HepG2 (cell line): ENCODE results near the gene DPYD. TPM values are rescaled to one million over a fixed set of nuclear protein-coding genes. Genes with fewer than 3 reads are reported as not detected.

Experiments used
- ATAC-seq: fragments of 200-7000 bp; cut with Tn5 transposase; 3 replicates; pipeline ENCODE4 v1.9.1; 2020; ENCODE audit warnings: mild to moderate bottlenecking, moderate library complexity
- BruUV-seq: library from RNA; stranded (reverse); fragments of 400-500 nt; replicated peaks from 2 replicates; lab custom pipeline; 2021; lab: Mats Ljungman, UMichigan
- CTCF ChIA-PET: fragments of 300-600 bp; formaldehyde crosslinking; extraction: SDS; loops from one replicate; lab custom pipeline; 2021; ENCODE audit warnings: low total read pairs, inconsistent platforms, low intra/inter-chr PET ratio; lab: Yijun Ruan, JAX
- POLR2A ChIA-PET: fragments of 350-600 bp; sonication (Branson Sonifier 250); formaldehyde crosslinking; loops from one replicate; lab custom pipeline; 2020; ENCODE audit warnings: antibody characterized with exemption, inconsistent platforms; lab: Yijun Ruan, JAX
- DNase-seq: peaks from one replicate; pipeline ENCODE4 v3.0.0-alpha.2; 2015; ENCODE audit warnings: low spot score
- FAIRE-seq: peaks from 3 replicates; lab custom pipeline; 2011; peaks lifted over from hg19 to GRCh38; lab: Jason Lieb, UNC
- H2AFZ ChIP-seq: one replicate; pipeline ENCODE4 v1.6.1; 2011; ENCODE audit warnings: low read length, inconsistent platforms
- H3K27ac ChIP-seq: fragments of 300-600 bp; 3 replicates; pipeline ENCODE4 v1.8.0; 2011; ENCODE audit warnings: mixed run types, mild to moderate bottlenecking, mixed read lengths, low read length, inconsistent platforms; ENCODE audit not compliant: insufficient read depth; ENCODE audit errors: extremely low read length
- H3K27me3 ChIP-seq, 2 experiments: fragments of 200-600 bp in 1 of 2; 2 replicates in 1 of 2; 3 replicates in 1 of 2; pipeline versions ENCODE4 v1.6.0 to v1.8.0; 2011; ENCODE audit warnings: low read length in 2 of 2, mild to moderate bottlenecking in 2 of 2, moderate library complexity in 2 of 2, inconsistent platforms in 1 of 2; ENCODE audit not compliant: insufficient read depth in 2 of 2, control insufficient read depth in 1 of 2
- H3K36me3 ChIP-seq, 2 experiments: fragments of 200-600 bp in 1 of 2; replicated peaks in 1 of 2; 2 replicates in 1 of 2; 3 replicates in 1 of 2; pipeline versions ENCODE4 v1.5.1 to v1.8.0; 2011; ENCODE audit warnings: low read length in 2 of 2, inconsistent platforms in 1 of 2; ENCODE audit not compliant: insufficient read depth in 2 of 2, control insufficient read depth in 1 of 2
- H3K4me1 ChIP-seq: 2 replicates; pipeline ENCODE4 v1.5.1; 2012; ENCODE audit warnings: low read length, inconsistent platforms; ENCODE audit not compliant: insufficient read depth
- H3K4me2 ChIP-seq: 2 replicates; pipeline ENCODE4 v1.6.0; 2011; ENCODE audit warnings: low read depth, low read length, inconsistent platforms
- H3K4me3 ChIP-seq, 3 experiments: fragments of 200-600 bp in 1 of 3; sonication (generic), shearing (Covaris generic) in 1 of 3; replicated peaks in 1 of 3; 2 replicates each; pipeline ENCODE4 v1.5.1; 2011 to 2016; ENCODE audit warnings: low read length in 3 of 3, inconsistent platforms in 2 of 3, low read depth in 2 of 3, mild to moderate bottlenecking in 2 of 3, control low read depth in 1 of 3, mixed read lengths in 1 of 3; ENCODE audit not compliant: insufficient read depth in 1 of 3
- H3K79me2 ChIP-seq: one replicate; pipeline ENCODE4 v1.6.1; 2011; ENCODE audit warnings: low read length, inconsistent platforms; ENCODE audit not compliant: insufficient read depth
- H3K9ac ChIP-seq: 2 replicates; pipeline ENCODE4 v1.6.0; 2011; ENCODE audit warnings: mild to moderate bottlenecking, low read depth, low read length, inconsistent platforms; ENCODE audit not compliant: insufficient read depth
- H3K9me3 ChIP-seq: 2 replicates; pipeline ENCODE4 v1.5.1; 2012; ENCODE audit warnings: mild to moderate bottlenecking, low read length
- H4K20me1 ChIP-seq: 2 replicates; pipeline ENCODE4 v1.6.0; 2011; ENCODE audit warnings: inconsistent platforms, mild to moderate bottlenecking, low read length, moderate library complexity; ENCODE audit not compliant: insufficient read depth
- CBFB ChIP-seq: sonication (generic); formaldehyde crosslinking; IDR thresholded peaks from 2 replicates; pipeline ENCODE4 v1.4.0; 2020; ENCODE audit warnings: missing genetic modification reagents
- CHD2 ChIP-seq: IDR thresholded peaks from 2 replicates; pipeline ENCODE4 v1.6.1; 2011; ENCODE audit warnings: low read depth, low read length, improper control_type of control experiment
- ELF1 ChIP-seq: sonication (generic); formaldehyde crosslinking; IDR thresholded peaks from 2 replicates; pipeline ENCODE4 v1.4.0; 2020; ENCODE audit warnings: missing genetic modification reagents
- HNRNPUL1 ChIP-seq: fragments of 200-400 bp; formaldehyde crosslinking; IDR thresholded peaks from 2 replicates; pipeline ENCODE4 v1.6.1; 2017; ENCODE audit warnings: low read depth, mild to moderate bottlenecking, low read length, moderate library complexity
- MYC ChIP-seq: sonication (generic); formaldehyde crosslinking; IDR thresholded peaks from 2 replicates; pipeline ENCODE4 v1.9.0; 2021; ENCODE audit warnings: missing genetic modification reagents, borderline replicate concordance
- PCBP2 ChIP-seq: fragments of 200-400 bp; formaldehyde crosslinking; optimal IDR thresholded peaks from 2 replicates; pipeline ENCODE3; 2018; ENCODE audit warnings: low read length, low read depth; ENCODE audit not compliant: poor library complexity, severe bottlenecking
- SMAD3 ChIP-seq: sonication (generic); formaldehyde crosslinking; IDR thresholded peaks from 2 replicates; pipeline ENCODE4 v1.4.0; 2020; ENCODE audit warnings: missing genetic modification reagents
- XRCC5 ChIP-seq: fragments of 200-400 bp; formaldehyde crosslinking; optimal IDR thresholded peaks from 2 replicates; pipeline ENCODE3; 2017; ENCODE audit warnings: mild to moderate bottlenecking, low read length
- ZNF136 ChIP-seq: sonication (generic); formaldehyde crosslinking; IDR thresholded peaks from 2 replicates; pipeline ENCODE4 v1.8.1; 2022; ENCODE audit warnings: low read depth, mild to moderate bottlenecking, moderate library complexity, missing genetic modification reagents
- ZNF160 ChIP-seq: sonication (generic); formaldehyde crosslinking; IDR thresholded peaks from 2 replicates; pipeline ENCODE4 v1.8.0; 2022; ENCODE audit warnings: mild to moderate bottlenecking, inconsistent platforms, missing genetic modification reagents
- ZNF3 ChIP-seq: IDR thresholded peaks from 2 replicates; pipeline ENCODE4 v1.7.0; 2017; ENCODE audit warnings: inconsistent platforms
- ZNF563 ChIP-seq: sonication (generic); formaldehyde crosslinking; IDR thresholded peaks from 2 replicates; pipeline ENCODE4 v1.8.0; 2022; ENCODE audit warnings: mild to moderate bottlenecking, moderate library complexity, missing genetic modification reagents
- WGBS: methylation state at CpG from one replicate; pipeline ENCODE4 v1.1.6; 2017; ENCODE audit warnings: low lambda C conversion rate; 5-methylcytosine and 5-hydroxymethylcytosine counted together
- in situ Hi-C: cut with HindIII; loops from 2 replicates; pipeline ENCODE4 v1.10.0; 2017; ENCODE audit warnings: low pct_unique_long_range_greater_than_20kb; ENCODE audit not compliant: extremely low pct_ligation_motif_present
- intact Hi-C: fragments of 100-400 bp; cut with micrococcal nuclease; formaldehyde crosslinking; loops from one replicate; pipeline ENCODE4 v1.10.0; 2022; ENCODE audit not compliant: unreplicated experiment
- polyA plus RNA-seq, 8 experiments: library from polyadenylated mRNA; depleted of rRNA in 3 of 8; stranded (reverse) in 7 of 8; unstranded in 1 of 8; fragments of >200 nt; fragmentation: Illumina TruSeq in 4 of 8; extraction: Trizol in 4 of 8; gene quantifications; 2 replicates each; pipeline versions ENCODE4 v1.2.1 to v1.2.3, GENCODE V29; 2011 to 2016; ENCODE audit warnings: low read depth in 4 of 8, missing spikeins in 1 of 8, mixed read lengths in 1 of 8; ENCODE audit not compliant: insufficient read depth in 1 of 8
- total RNA-seq, 5 experiments: library from RNA; depleted of rRNA; stranded (reverse); fragments of >200 nt; fragmentation: Illumina TruSeq; extraction: Trizol; gene quantifications; 2 replicates each; pipeline ENCODE4 v1.2.3, GENCODE V29; 2016; ENCODE audit warnings: low read depth in 1 of 5
- TF ChIP-seq, protein P1 (sequence below): sonication (generic); formaldehyde crosslinking; IDR thresholded peaks from 2 replicates; pipeline ENCODE4 v1.5.0; 2020; ENCODE audit warnings: mild to moderate bottlenecking, missing genetic modification reagents
- TF ChIP-seq, protein P2 (sequence below): IDR thresholded peaks from 2 replicates; pipeline ENCODE4 v1.4.0; 2020; ENCODE audit warnings: mild to moderate bottlenecking, missing genetic modification reagents
- TF ChIP-seq, protein P3 (sequence below): sonication (generic); formaldehyde crosslinking; IDR thresholded peaks from 2 replicates; pipeline ENCODE4 v1.5.1; 2020; ENCODE audit warnings: missing genetic modification reagents, mild to moderate bottlenecking, borderline replicate concordance
- TF ChIP-seq, protein P4 (sequence below): sonication (generic); formaldehyde crosslinking; IDR thresholded peaks from 2 replicates; pipeline ENCODE4 v1.4.0; 2020; ENCODE audit warnings: missing genetic modification reagents, borderline replicate concordance

Gene DPYD
- total and polyA plus RNA-seq, 2 of the 13 experiments (the other 11 are each of a cell fraction or from before 2014, with no cell fraction given): 1.3 to 3.4 TPM

DNA sequence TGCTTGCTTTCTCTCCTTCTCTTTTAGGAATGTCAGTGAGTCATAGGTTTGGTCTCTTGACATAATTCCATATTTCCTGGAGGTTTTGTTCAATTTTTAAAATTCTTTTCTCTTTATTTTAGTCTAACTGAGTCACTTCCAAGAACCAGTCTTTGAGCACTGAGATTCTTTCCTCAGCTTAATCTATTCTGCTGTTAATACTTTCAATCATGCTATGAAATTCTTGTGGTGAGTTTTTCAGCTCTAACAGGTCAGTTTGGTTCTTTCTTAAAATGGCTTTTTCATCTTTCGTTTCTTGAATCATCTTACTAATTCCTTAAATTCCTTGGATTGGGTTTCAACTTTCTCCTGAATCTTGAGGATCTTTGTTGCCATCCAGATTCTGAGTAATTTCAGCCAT lies 878.3 kb downstream of the DPYD start:
- no peak for FAIRE-seq
- POLR2A ChIA-PET: no interaction called here

More for the DNA sequence above, 878.3 kb downstream of the DPYD start:
- TF ChIP-seq PCBP2 (no peak), HNRNPUL1 (no peak), CBFB (CRISPR knock-in tag) (no peak), CHD2 (no peak), SMAD3 (no peak), ELF1 (CRISPR knock-in tag) (no peak), ZNF136 (no peak), ZNF160 (CRISPR knock-in tag) (no peak), ZNF563 (CRISPR knock-in tag) (no peak), ZNF3 (CRISPR knock-in tag) (no peak), MYC (no peak), XRCC5 (no peak)
- TF ChIP-seq, protein P1, sequence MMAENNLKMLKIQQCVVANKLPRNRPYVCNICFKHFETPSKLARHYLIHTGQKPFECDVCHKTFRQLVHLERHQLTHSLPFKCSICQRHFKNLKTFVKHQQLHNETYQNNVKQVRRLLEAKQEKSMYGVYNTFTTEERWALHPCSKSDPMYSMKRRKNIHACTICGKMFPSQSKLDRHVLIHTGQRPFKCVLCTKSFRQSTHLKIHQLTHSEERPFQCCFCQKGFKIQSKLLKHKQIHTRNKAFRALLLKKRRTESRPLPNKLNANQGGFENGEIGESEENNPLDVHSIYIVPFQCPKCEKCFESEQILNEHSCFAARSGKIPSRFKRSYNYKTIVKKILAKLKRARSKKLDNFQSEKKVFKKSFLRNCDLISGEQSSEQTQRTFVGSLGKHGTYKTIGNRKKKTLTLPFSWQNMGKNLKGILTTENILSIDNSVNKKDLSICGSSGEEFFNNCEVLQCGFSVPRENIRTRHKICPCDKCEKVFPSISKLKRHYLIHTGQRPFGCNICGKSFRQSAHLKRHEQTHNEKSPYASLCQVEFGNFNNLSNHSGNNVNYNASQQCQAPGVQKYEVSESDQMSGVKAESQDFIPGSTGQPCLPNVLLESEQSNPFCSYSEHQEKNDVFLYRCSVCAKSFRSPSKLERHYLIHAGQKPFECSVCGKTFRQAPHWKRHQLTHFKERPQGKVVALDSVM (CRISPR knock-in tag): no peak
- TF ChIP-seq, protein P2, sequence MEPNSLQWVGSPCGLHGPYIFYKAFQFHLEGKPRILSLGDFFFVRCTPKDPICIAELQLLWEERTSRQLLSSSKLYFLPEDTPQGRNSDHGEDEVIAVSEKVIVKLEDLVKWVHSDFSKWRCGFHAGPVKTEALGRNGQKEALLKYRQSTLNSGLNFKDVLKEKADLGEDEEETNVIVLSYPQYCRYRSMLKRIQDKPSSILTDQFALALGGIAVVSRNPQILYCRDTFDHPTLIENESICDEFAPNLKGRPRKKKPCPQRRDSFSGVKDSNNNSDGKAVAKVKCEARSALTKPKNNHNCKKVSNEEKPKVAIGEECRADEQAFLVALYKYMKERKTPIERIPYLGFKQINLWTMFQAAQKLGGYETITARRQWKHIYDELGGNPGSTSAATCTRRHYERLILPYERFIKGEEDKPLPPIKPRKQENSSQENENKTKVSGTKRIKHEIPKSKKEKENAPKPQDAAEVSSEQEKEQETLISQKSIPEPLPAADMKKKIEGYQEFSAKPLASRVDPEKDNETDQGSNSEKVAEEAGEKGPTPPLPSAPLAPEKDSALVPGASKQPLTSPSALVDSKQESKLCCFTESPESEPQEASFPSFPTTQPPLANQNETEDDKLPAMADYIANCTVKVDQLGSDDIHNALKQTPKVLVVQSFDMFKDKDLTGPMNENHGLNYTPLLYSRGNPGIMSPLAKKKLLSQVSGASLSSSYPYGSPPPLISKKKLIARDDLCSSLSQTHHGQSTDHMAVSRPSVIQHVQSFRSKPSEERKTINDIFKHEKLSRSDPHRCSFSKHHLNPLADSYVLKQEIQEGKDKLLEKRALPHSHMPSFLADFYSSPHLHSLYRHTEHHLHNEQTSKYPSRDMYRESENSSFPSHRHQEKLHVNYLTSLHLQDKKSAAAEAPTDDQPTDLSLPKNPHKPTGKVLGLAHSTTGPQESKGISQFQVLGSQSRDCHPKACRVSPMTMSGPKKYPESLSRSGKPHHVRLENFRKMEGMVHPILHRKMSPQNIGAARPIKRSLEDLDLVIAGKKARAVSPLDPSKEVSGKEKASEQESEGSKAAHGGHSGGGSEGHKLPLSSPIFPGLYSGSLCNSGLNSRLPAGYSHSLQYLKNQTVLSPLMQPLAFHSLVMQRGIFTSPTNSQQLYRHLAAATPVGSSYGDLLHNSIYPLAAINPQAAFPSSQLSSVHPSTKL (CRISPR knock-in tag): no peak
- TF ChIP-seq, protein P3, sequence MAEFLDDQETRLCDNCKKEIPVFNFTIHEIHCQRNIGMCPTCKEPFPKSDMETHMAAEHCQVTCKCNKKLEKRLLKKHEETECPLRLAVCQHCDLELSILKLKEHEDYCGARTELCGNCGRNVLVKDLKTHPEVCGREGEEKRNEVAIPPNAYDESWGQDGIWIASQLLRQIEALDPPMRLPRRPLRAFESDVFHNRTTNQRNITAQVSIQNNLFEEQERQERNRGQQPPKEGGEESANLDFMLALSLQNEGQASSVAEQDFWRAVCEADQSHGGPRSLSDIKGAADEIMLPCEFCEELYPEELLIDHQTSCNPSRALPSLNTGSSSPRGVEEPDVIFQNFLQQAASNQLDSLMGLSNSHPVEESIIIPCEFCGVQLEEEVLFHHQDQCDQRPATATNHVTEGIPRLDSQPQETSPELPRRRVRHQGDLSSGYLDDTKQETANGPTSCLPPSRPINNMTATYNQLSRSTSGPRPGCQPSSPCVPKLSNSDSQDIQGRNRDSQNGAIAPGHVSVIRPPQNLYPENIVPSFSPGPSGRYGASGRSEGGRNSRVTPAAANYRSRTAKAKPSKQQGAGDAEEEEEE: no peak
- TF ChIP-seq, protein P4, sequence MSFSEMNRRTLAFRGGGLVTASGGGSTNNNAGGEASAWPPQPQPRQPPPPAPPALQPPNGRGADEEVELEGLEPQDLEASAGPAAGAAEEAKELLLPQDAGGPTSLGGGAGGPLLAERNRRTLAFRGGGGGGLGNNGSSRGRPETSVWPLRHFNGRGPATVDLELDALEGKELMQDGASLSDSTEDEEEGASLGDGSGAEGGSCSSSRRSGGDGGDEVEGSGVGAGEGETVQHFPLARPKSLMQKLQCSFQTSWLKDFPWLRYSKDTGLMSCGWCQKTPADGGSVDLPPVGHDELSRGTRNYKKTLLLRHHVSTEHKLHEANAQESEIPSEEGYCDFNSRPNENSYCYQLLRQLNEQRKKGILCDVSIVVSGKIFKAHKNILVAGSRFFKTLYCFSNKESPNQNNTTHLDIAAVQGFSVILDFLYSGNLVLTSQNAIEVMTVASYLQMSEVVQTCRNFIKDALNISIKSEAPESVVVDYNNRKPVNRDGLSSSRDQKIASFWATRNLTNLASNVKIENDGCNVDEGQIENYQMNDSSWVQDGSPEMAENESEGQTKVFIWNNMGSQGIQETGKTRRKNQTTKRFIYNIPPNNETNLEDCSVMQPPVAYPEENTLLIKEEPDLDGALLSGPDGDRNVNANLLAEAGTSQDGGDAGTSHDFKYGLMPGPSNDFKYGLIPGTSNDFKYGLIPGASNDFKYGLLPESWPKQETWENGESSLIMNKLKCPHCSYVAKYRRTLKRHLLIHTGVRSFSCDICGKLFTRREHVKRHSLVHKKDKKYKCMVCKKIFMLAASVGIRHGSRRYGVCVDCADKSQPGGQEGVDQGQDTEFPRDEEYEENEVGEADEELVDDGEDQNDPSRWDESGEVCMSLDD (CRISPR knock-in tag): no peak
- no peak for ATAC-seq
- Histone ChIP-seq H4K20me1 (no peaks in the 10 kb centered on the region), H3K4me2 (no peak overlapping the region), H3K36me3 (no peaks in the 10 kb centered on the region), H3K9me3 (peaks cover 47% of the 10 kb centered on the region), H3K9ac (no peak overlapping the region), H3K4me1 (no peaks in the 10 kb centered on the region), H2AFZ (no peak overlapping the region), H3K27me3 (no peaks in the 10 kb centered on the region), H3K27ac (no peak overlapping the region), H3K79me2 (no peaks in the 10 kb centered on the region), H3K4me3 (no peak overlapping the region)
- CTCF ChIA-PET: no interaction called here
- intact Hi-C loops (no loop called here), in situ Hi-C loops (no loop called here)
- no peak for DNase-seq
- no TSS peak for BruUV-seq
- WGBS: 0% methylated on average over 1 of the region's 1 CpG
